ENCODE data around the gene MIDN. TPM values are rescaled to one million over a fixed set of nuclear protein-coding genes. Genes with fewer than 3 reads are reported as not detected.

The MIDN gene
- total RNA-seq, 1 experiment from 2014 or later = 125 TPM

- no peak overlapping the region for H3K4me3 Mint-ChIP-seq (ENCODE audit: unreplicated experiment)
- no peaks in the 10 kb centered on the region for H3K27me3 ChIP-seq (replicated peaks; ENCODE audit: control insufficient read depth, insufficient read depth, low read length)
- no peaks in the 10 kb centered on the region for H3K9me3 ChIP-seq
- H3K36me3 Mint-ChIP-seq (ENCODE audit: insufficient read depth, unreplicated experiment) = peaks cover 21% of the 10 kb centered on the region
- H3K4me1 Mint-ChIP-seq (ENCODE audit: low read depth, unreplicated experiment) = no peaks in the 10 kb centered on the region
- H3K4me1 ChIP-seq = peaks cover 4% of the 10 kb centered on the region; the same call in 1 of the 2 replicates
- DNase-seq = no peak
- ChIA-PET POLR2A (no interaction called here), CTCF (interaction anchor here (0.6 kb wide), 1 partner anchor 118 kb away, joined by 3 read pairs; no protein-coding TSS in a partner anchor)
- no peak overlapping the region for H3K4me3 ChIP-seq (ENCODE audit: low read depth, low read length)
- H3K36me3 ChIP-seq (ENCODE audit: control insufficient read depth, insufficient read depth, low read length) = no peaks in the 10 kb centered on the region
- intact Hi-C loops (cut with micrococcal nuclease; ENCODE audit: unreplicated experiment) = no loop called here
- BruUV-seq (replicated peaks) = no TSS peak
- H3K27me3 Mint-ChIP-seq (ENCODE audit: insufficient read depth, unreplicated experiment) = no peaks in the 10 kb centered on the region
- peak overlapping the region; percentile 37 for H3K27ac Mint-ChIP-seq (ENCODE audit: unreplicated experiment)
- no peak for TF ChIP-seq CTCF (IDR thresholded peaks at IDR 0.05; ENCODE audit: insufficient read depth in 1 of 2, low read depth in 1 of 2, low read length in 1 of 2, severe bottlenecking in 1 of 2, unreplicated experiment in 1 of 2)
- no peaks in the 10 kb centered on the region for H3K9me3 Mint-ChIP-seq (ENCODE audit: unreplicated experiment)
Observed at GRCh38 chr19:1231729-1232637, 16.4 kb upstream of the MIDN start.

- CTCF ChIA-PET = no interaction called here
- Mint-ChIP-seq H3K4me3 (ENCODE audit: unreplicated experiment) (no peak overlapping the region), H3K4me1 (ENCODE audit: low read depth, unreplicated experiment) (no peaks in the 10 kb centered on the region), H3K27ac (ENCODE audit: unreplicated experiment) (peak overlapping the region; percentile 37), H3K9me3 (ENCODE audit: unreplicated experiment) (no peaks in the 10 kb centered on the region), H3K36me3 (ENCODE audit: insufficient read depth, unreplicated experiment) (peaks cover 17% of the 10 kb centered on the region), H3K27me3 (ENCODE audit: insufficient read depth, unreplicated experiment) (no peaks in the 10 kb centered on the region)
- no peak for DNase-seq
- no peaks in the 10 kb centered on the region for H3K36me3 ChIP-seq (ENCODE audit: control insufficient read depth, insufficient read depth, low read length)
- POLR2A ChIA-PET = no interaction called here
- no peak overlapping the region for H3K4me3 ChIP-seq (ENCODE audit: low read depth, low read length)
- intact Hi-C loops (cut with micrococcal nuclease; ENCODE audit: unreplicated experiment) = no loop called here
- H3K9me3 ChIP-seq = no peaks in the 10 kb centered on the region
- no peaks in the 10 kb centered on the region for H3K27me3 ChIP-seq (replicated peaks; ENCODE audit: control insufficient read depth, insufficient read depth, low read length)
- no peak for TF ChIP-seq CTCF (IDR thresholded peaks at IDR 0.05; ENCODE audit: insufficient read depth in 1 of 2, low read depth in 1 of 2, low read length in 1 of 2, severe bottlenecking in 1 of 2, unreplicated experiment in 1 of 2)
- no TSS peak for BruUV-seq (replicated peaks)
- peaks cover 4% of the 10 kb centered on the region; the same call in 1 of the 2 replicates for H3K4me1 ChIP-seq
Observed at GRCh38 chr19:1232652-1233072, 15.7 kb upstream of the MIDN start.

- intact Hi-C loops (cut with micrococcal nuclease; ENCODE audit: unreplicated experiment) = no loop called here
- H3K27me3 ChIP-seq (replicated peaks; ENCODE audit: control insufficient read depth, insufficient read depth, low read length) = no peaks in the 10 kb centered on the region
- no peaks in the 10 kb centered on the region for H3K9me3 ChIP-seq
- Mint-ChIP-seq H3K9me3 (ENCODE audit: unreplicated experiment) (no peaks in the 10 kb centered on the region), H3K27me3 (ENCODE audit: insufficient read depth, unreplicated experiment) (no peaks in the 10 kb centered on the region), H3K4me3 (ENCODE audit: unreplicated experiment) (no peak overlapping the region), H3K27ac (ENCODE audit: unreplicated experiment) (no peak overlapping the region), H3K36me3 (ENCODE audit: insufficient read depth, unreplicated experiment) (peaks cover 16% of the 10 kb centered on the region), H3K4me1 (ENCODE audit: low read depth, unreplicated experiment) (no peaks in the 10 kb centered on the region)
- no peak overlapping the region for H3K4me3 ChIP-seq (ENCODE audit: low read depth, low read length)
- DNase-seq = no peak
- no peaks in the 10 kb centered on the region for H3K36me3 ChIP-seq (ENCODE audit: control insufficient read depth, insufficient read depth, low read length)
- no peak for TF ChIP-seq CTCF (IDR thresholded peaks at IDR 0.05; ENCODE audit: insufficient read depth in 1 of 2, low read depth in 1 of 2, low read length in 1 of 2, severe bottlenecking in 1 of 2, unreplicated experiment in 1 of 2)
- H3K4me1 ChIP-seq = peaks cover 4% of the 10 kb centered on the region; the same call in 1 of the 2 replicates
- POLR2A ChIA-PET = no interaction called here
- BruUV-seq (replicated peaks) = no TSS peak
- CTCF ChIA-PET = no interaction called here
Observed at GRCh38 chr19:1233115-1233667, 15.2 kb upstream of the MIDN start.

All from Caco-2 (cell line).